ENCODE measurements around the gene HSD17B2.

The HSD17B2 gene

GRCh38 chr16:82020051-82020450, 15.0 kb upstream of the HSD17B2 start:
- no peak for DNase-seq

GRCh38 chr16:82023206-82023605, 11.8 kb upstream of the HSD17B2 start:
- no peak for DNase-seq

- peak; percentile 36 for DNase-seq
Measured at GRCh38 chr16:82024316-82024715, 10.7 kb upstream of the HSD17B2 start.

- no peak for DNase-seq
Measured at GRCh38 chr16:82024883-82025282, 10.2 kb upstream of the HSD17B2 start.

- no peak for DNase-seq
Measured at GRCh38 chr16:82027629-82028064, 7.4 kb upstream of the HSD17B2 start.

GRCh38 chr16:82031116-82032084, 3.7 kb upstream of the HSD17B2 start:
- peak; percentile 69 for DNase-seq

GRCh38 chr16:82033006-82033405, 2.0 kb upstream of the HSD17B2 start:
- no peak for DNase-seq

- DNase-seq: no peak
Measured at GRCh38 chr16:82033683-82034300, 1.3 kb upstream of the HSD17B2 start.

GRCh38 chr16:82037251-82037650, 2.2 kb downstream of the HSD17B2 start:
- no peak for DNase-seq

GRCh38 chr16:82037666-82038065, 2.6 kb downstream of the HSD17B2 start:
- DNase-seq: no peak

- DNase-seq: no peak
Measured at GRCh38 chr16:82040296-82040695, 5.2 kb downstream of the HSD17B2 start.

GRCh38 chr16:82041542-82041941, 6.5 kb downstream of the HSD17B2 start:
- no peak for DNase-seq

GRCh38 chr16:82042144-82042543, 7.1 kb downstream of the HSD17B2 start:
- no peak for DNase-seq

GRCh38 chr16:82042846-82043245, 7.8 kb downstream of the HSD17B2 start:
- DNase-seq: no peak

- DNase-seq: no peak
Measured at GRCh38 chr16:82043680-82044584, 8.9 kb downstream of the HSD17B2 start.

GRCh38 chr16:82044585-82044911, 9.5 kb downstream of the HSD17B2 start:
- DNase-seq: no peak

- no peak for DNase-seq
Measured at GRCh38 chr16:82045465-82045864, 10.4 kb downstream of the HSD17B2 start.

GRCh38 chr16:82046541-82046940, 11.5 kb downstream of the HSD17B2 start:
- no peak for DNase-seq

- DNase-seq: peak; percentile 8
Measured at GRCh38 chr16:82046941-82047340, 11.9 kb downstream of the HSD17B2 start.

GRCh38 chr16:82047374-82047773, 12.3 kb downstream of the HSD17B2 start:
- no peak for DNase-seq

GRCh38 chr16:82047787-82048186, 12.7 kb downstream of the HSD17B2 start:
- no peak for DNase-seq

- DNase-seq: no peak
Measured at GRCh38 chr16:82049484-82049883, 14.4 kb downstream of the HSD17B2 start.

- DNase-seq: no peak
Measured at GRCh38 chr16:82050506-82050905, 15.5 kb downstream of the HSD17B2 start.
